Measurements from ENCODE around the gene CCNJ. TPM values are rescaled to one million over a fixed set of nuclear protein-coding genes. Genes with fewer than 3 reads are reported as not detected.
"Not testable (repeated sequence)": the region's sequence is repeated elsewhere in the genome, so short reads cannot be mapped to it uniquely, and the experiment has no call there.

CCNJ gene
- 36.8 and 38.3 TPM in 2 replicates for total RNA-seq (2021)
- long read RNA-seq, full-length matches to known transcripts, result 147 of 198 reads
- long read RNA-seq, partial matches to known transcripts, result 12 of 198 reads
- long read RNA-seq, other reads (novel, unspliced or antisense), result 39 of 198 reads

GRCh38 chr10:96043033-96043892 is at the start of gene CCNJ:
TSS of gene CCNJ (plus strand) at chr10:96043583. CDS start at chr10:96044394, 811 bp downstream.
- no peak within 1 kb of the TSS for H2BK5ac ChIP-seq (ENCODE audit: insufficient read length, low read length)
- peak within 1 kb of the TSS; percentile 38; the same call in 1 of the 2 replicates for H3K4ac ChIP-seq (ENCODE audit: low read depth, low read length)
- no peak within 1 kb of the TSS for H2BK120ac ChIP-seq (ENCODE audit: low read depth, low read length, poor library complexity, severe bottlenecking)
- H3K56ac ChIP-seq (ENCODE audit: insufficient read length, low read depth, low read length), result no peak within 1 kb of the TSS
- TF ChIP-seq CTCF (conservative IDR thresholded peaks at IDR 0.05), result 0 out of 3 replicates have a peak, but pooled peaks have one; percentile 13
- peak within 1 kb of the TSS; percentile 73 for H3K14ac ChIP-seq (ENCODE audit: insufficient read depth, low read length)
- H3K18ac ChIP-seq (ENCODE audit: insufficient read length, low read depth, low read length), result peak within 1 kb of the TSS; percentile 93
- no peaks in the 10 kb centered on the region for H3K9me3 ChIP-seq (ENCODE audit: control insufficient read depth, low read depth, low read length)
- no peak within 1 kb of the TSS for H4K5ac ChIP-seq (ENCODE audit: insufficient read length, low read depth, low read length)
- no peak within 1 kb of the TSS for H2BK12ac ChIP-seq (ENCODE audit: insufficient read length, low read depth, low read length)
- no CpG with 5 or more reads among the region's 92 CpGs for WGBS (ENCODE audit: extremely low coverage, insufficient read length, low lambda C conversion rate)
- no peak within 1 kb of the TSS for H2AFZ ChIP-seq (ENCODE audit: low read length)
- H3K9ac ChIP-seq (ENCODE audit: extremely low read depth, insufficient read length, low read length), result peak within 1 kb of the TSS; percentile 90
- Mint-ChIP-seq H3K27ac (peak within 1 kb of the TSS in 2 of 3 experiments; percentile 93 to 96; a peak in 4 of 7 replicates), H3K36me3 (ENCODE audit: insufficient read depth in 1 of 3, low read depth in 3 of 3) (peaks cover 27 to 30% (median 27%) of the 10 kb centered on the region in 3 experiments), H3K9me3 (peaks cover 0 to 4% of the 10 kb centered on the region in 2 experiments; a peak in 2 of 5 replicates), H3K4me1 (peaks cover 23 to 26% of the 10 kb centered on the region in 2 experiments), H3K27me3 (ENCODE audit: low read depth) (peaks cover 14% of the 10 kb centered on the region), H3K4me3 (peak within 1 kb of the TSS; percentile 95)
- H3K23ac ChIP-seq (ENCODE audit: insufficient read length, low read depth, low read length), result no peak within 1 kb of the TSS
- no peak within 1 kb of the TSS for H3T11ph ChIP-seq (ENCODE audit: low read length)
- no peaks in the 10 kb centered on the region; the same call in 1 of the 2 replicates for H3K27me3 ChIP-seq (ENCODE audit: insufficient read depth, low read length)
- H4K20me1 ChIP-seq (ENCODE audit: control insufficient read depth, insufficient read depth, insufficient read length), result no peaks in the 10 kb centered on the region
- H4K91ac ChIP-seq (ENCODE audit: insufficient read length, low read depth, low read length), result peak within 1 kb of the TSS; percentile 79
- no peak within 1 kb of the TSS for H2BK20ac ChIP-seq (ENCODE audit: low read depth, low read length, poor library complexity, severe bottlenecking)
- no peak within 1 kb of the TSS for H4K8ac ChIP-seq (replicated peaks; ENCODE audit: insufficient read length, low read depth, low read length)
- H3K4me2 ChIP-seq (ENCODE audit: insufficient read depth, insufficient read length, low read length), result peak within 1 kb of the TSS; percentile 94
- no peaks in the 10 kb centered on the region for H3K4me1 ChIP-seq (ENCODE audit: insufficient read depth, low read length)
- H2BK15ac ChIP-seq (ENCODE audit: low read depth, low read length), result no peak within 1 kb of the TSS
- H3K27ac ChIP-seq (ENCODE audit: insufficient read length, low read depth, low read length), result no peak within 1 kb of the TSS
- peaks cover 4% of the 10 kb centered on the region for H3K23me2 ChIP-seq (ENCODE audit: insufficient read length, low read depth, low read length, poor library complexity, severe bottlenecking)
- H2AK5ac ChIP-seq (ENCODE audit: insufficient read length, low read length), result no peak within 1 kb of the TSS
- peaks cover 22% of the 10 kb centered on the region; the same call in 1 of the 2 replicates for H3K79me2 ChIP-seq (ENCODE audit: insufficient read depth, low read length)
- no peaks in the 10 kb centered on the region for H3K79me1 ChIP-seq (ENCODE audit: insufficient read depth, low read depth, low read length, poor library complexity, severe bottlenecking)
- DNase-seq, result peak; percentile 91

- H3K79me2 ChIP-seq (ENCODE audit: insufficient read depth, low read length); H3K18ac ChIP-seq (ENCODE audit: insufficient read length, low read depth, low read length); H2AK5ac ChIP-seq (ENCODE audit: insufficient read length, low read length); H3K27me3 Mint-ChIP-seq (ENCODE audit: low read depth); H3K4me3 Mint-ChIP-seq; H4K20me1 ChIP-seq (ENCODE audit: control insufficient read depth, insufficient read depth, insufficient read length); H4K91ac ChIP-seq (ENCODE audit: insufficient read length, low read depth, low read length); H3K23ac ChIP-seq (ENCODE audit: insufficient read length, low read depth, low read length); H3K27me3 ChIP-seq (ENCODE audit: insufficient read depth, low read length); DNase-seq; H3K4me1 ChIP-seq (ENCODE audit: insufficient read depth, low read length); H3K14ac ChIP-seq (ENCODE audit: insufficient read depth, low read length); H3K79me1 ChIP-seq (ENCODE audit: insufficient read depth, low read depth, low read length, poor library complexity, severe bottlenecking); H3K4me2 ChIP-seq (ENCODE audit: insufficient read depth, insufficient read length, low read length); H3K56ac ChIP-seq (ENCODE audit: insufficient read length, low read depth, low read length); H3K9me3 ChIP-seq (ENCODE audit: control insufficient read depth, low read depth, low read length); H2BK120ac ChIP-seq (ENCODE audit: low read depth, low read length, poor library complexity, severe bottlenecking); H3K4ac ChIP-seq (ENCODE audit: low read depth, low read length); H3K36me3 Mint-ChIP-seq (ENCODE audit: insufficient read depth in 1 of 3, low read depth in 3 of 3); H2BK20ac ChIP-seq (ENCODE audit: low read depth, low read length, poor library complexity, severe bottlenecking); H2BK5ac ChIP-seq (ENCODE audit: insufficient read length, low read length); H3K27ac ChIP-seq (ENCODE audit: insufficient read length, low read depth, low read length); H2BK15ac ChIP-seq (ENCODE audit: low read depth, low read length); H3K9ac ChIP-seq (ENCODE audit: extremely low read depth, insufficient read length, low read length); H3K27ac Mint-ChIP-seq; H3K23me2 ChIP-seq (ENCODE audit: insufficient read length, low read depth, low read length, poor library complexity, severe bottlenecking); H2BK12ac ChIP-seq (ENCODE audit: insufficient read length, low read depth, low read length); H4K8ac ChIP-seq (replicated peaks; ENCODE audit: insufficient read length, low read depth, low read length); H3K9me3 Mint-ChIP-seq; H4K5ac ChIP-seq (ENCODE audit: insufficient read length, low read depth, low read length); H2AFZ ChIP-seq (ENCODE audit: low read length); H3T11ph ChIP-seq (ENCODE audit: low read length): not testable (repeated sequence)
- H3K4me1 Mint-ChIP-seq, result peaks cover 3 to 13% of the 10 kb centered on the region in 2 experiments
- WGBS (ENCODE audit: extremely low coverage, insufficient read length, low lambda C conversion rate), result no CpG with 5 or more reads among the region's 11 CpGs
These were observed 49.0 kb upstream of the CCNJ start for GRCh38 chr10:95994376-95994775.

Data from H9 (cell line).